ENCODE data around the gene SPTSSA. TPM values are rescaled to one million over a fixed set of nuclear protein-coding genes. Genes with fewer than 3 reads are reported as not detected.
"Not testable (repeated sequence)": the region's sequence is repeated elsewhere in the genome, so short reads cannot be mapped to it uniquely, and the experiment has no call there.

Gene SPTSSA
- polyA plus RNA-seq, 1 experiment, result 32.5 TPM

GRCh38 chr14:34479694-34480093, 17.7 kb upstream of the SPTSSA start:
- H3K27me3 ChIP-seq (ENCODE audit: control insufficient read depth, insufficient read depth, low read length), result no peaks in the 10 kb centered on the region
- H3K9me3 ChIP-seq (ENCODE audit: control insufficient read depth, insufficient read depth, low read length), result no peaks in the 10 kb centered on the region; the same call in 1 of the 2 replicates
- no peak for DNase-seq (ENCODE audit: low read depth, low spot score)
- no peak overlapping the region for H3K4me3 ChIP-seq (ENCODE audit: low read depth, low read length)
- CTCF ChIA-PET, result no interaction called here
- POLR2A ChIA-PET, result interaction anchor here (0.6 kb wide), 1 partner anchor 178 kb away, joined by 3 read pairs; no protein-coding TSS in a partner anchor
- TF ChIP-seq CTCF (IDR thresholded peaks at IDR 0.05; ENCODE audit: low read depth, low read length), result no peak
- H3K27ac ChIP-seq (ENCODE audit: low read depth, low read length), result no peak overlapping the region

- Histone ChIP-seq H3K4me3 (ENCODE audit: low read depth, low read length) (no peak overlapping the region), H3K27me3 (ENCODE audit: control insufficient read depth, insufficient read depth, low read length) (peaks cover 4% of the 10 kb centered on the region), H3K27ac (ENCODE audit: low read depth, low read length) (no peak overlapping the region), H3K9me3 (ENCODE audit: control insufficient read depth, insufficient read depth, low read length) (no peaks in the 10 kb centered on the region; the same call in 1 of the 2 replicates)
- CTCF ChIA-PET, result interaction anchor here (0.7 kb wide), 1 partner anchor 18 kb away, joined by 3 read pairs; no protein-coding TSS in a partner anchor
- TF ChIP-seq CTCF (IDR thresholded peaks at IDR 0.05; ENCODE audit: low read depth, low read length), result no peak
- POLR2A ChIA-PET, result no interaction called here
- no peak for DNase-seq (ENCODE audit: low read depth, low spot score)
Measured at GRCh38 chr14:34478261-34478660, 16.2 kb upstream of the SPTSSA start.

- POLR2A ChIA-PET; H3K4me3 ChIP-seq (ENCODE audit: low read depth, low read length); CTCF ChIA-PET; H3K27me3 ChIP-seq (ENCODE audit: control insufficient read depth, insufficient read depth, low read length); H3K27ac ChIP-seq (ENCODE audit: low read depth, low read length); DNase-seq (ENCODE audit: low read depth, low spot score); H3K9me3 ChIP-seq (ENCODE audit: control insufficient read depth, insufficient read depth, low read length): not testable (repeated sequence)
Measured at GRCh38 chr14:34476036-34476435, 14.0 kb upstream of the SPTSSA start.

DNA sequence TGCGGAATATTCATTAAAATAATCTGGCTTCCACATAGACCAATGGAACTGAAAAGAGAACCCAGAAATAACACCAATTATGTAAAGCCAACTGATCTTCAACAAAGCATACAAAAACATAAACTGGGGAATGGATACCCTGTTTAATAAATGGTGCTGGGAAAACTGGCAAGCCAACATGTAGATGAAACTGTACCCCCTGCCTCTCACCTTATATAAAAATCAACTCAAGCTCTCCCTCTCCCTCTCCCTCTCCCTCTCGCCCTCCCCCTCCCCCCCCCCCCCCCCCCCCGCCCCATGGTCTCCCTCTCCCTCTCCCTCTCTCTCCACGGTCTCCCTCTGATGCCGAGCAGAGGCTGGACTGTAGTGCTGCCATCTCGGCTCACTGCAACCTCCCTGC, 13.1 kb upstream of the SPTSSA start:
- ChIA-PET POLR2A (no interaction called here), CTCF (no interaction called here)
- TF ChIP-seq CTCF (IDR thresholded peaks at IDR 0.05; ENCODE audit: low read depth, low read length), result no peak
- Histone ChIP-seq H3K27me3 (ENCODE audit: control insufficient read depth, insufficient read depth, low read length) (peaks cover 4% of the 10 kb centered on the region), H3K9me3 (ENCODE audit: control insufficient read depth, insufficient read depth, low read length) (no peaks in the 10 kb centered on the region; the same call in 1 of the 2 replicates), H3K4me3 (ENCODE audit: low read depth, low read length) (no peak overlapping the region), H3K27ac (ENCODE audit: low read depth, low read length) (no peak overlapping the region)
- no peak for DNase-seq (ENCODE audit: low read depth, low spot score)

DNA sequence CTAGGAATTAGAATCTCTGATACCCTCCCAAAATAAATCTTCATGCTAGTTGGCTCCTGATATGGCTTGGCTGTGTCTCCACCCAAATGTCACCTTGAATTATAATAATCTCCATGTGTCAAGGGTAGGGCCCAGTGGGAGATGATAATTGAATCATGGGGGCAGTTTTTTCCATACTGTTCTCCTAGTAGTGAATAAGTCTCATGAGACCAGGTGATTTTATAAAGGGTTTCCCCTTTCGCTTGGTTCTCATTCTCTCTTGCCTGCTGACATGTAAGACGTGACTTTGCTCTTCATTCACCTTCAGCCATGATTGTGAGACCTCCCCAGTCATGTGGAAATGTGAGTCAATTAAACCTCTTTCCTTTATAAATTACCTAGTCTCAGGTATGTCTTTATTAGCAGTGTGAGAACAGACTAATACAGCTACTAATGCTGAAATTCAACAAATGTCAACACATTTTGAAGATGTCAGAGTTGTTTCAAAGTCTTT, 12.2 kb upstream of the SPTSSA start:
- no peaks in the 10 kb centered on the region; the same call in 1 of the 2 replicates for H3K9me3 ChIP-seq (ENCODE audit: control insufficient read depth, insufficient read depth, low read length)
- H3K4me3 ChIP-seq (ENCODE audit: low read depth, low read length), result no peak overlapping the region
- DNase-seq (ENCODE audit: low read depth, low spot score), result no peak
- no peak overlapping the region for H3K27ac ChIP-seq (ENCODE audit: low read depth, low read length)
- POLR2A ChIA-PET, result no interaction called here
- CTCF ChIA-PET, result interaction anchor here (0.9 to 1.0 kb wide), 2 partner anchors 23 to 148 kb away, joined by 3 to 5 read pairs; no protein-coding TSS in a partner anchor
- TF ChIP-seq CTCF (IDR thresholded peaks at IDR 0.05; ENCODE audit: low read depth, low read length), result no peak
- peaks cover 4% of the 10 kb centered on the region for H3K27me3 ChIP-seq (ENCODE audit: control insufficient read depth, insufficient read depth, low read length)
